NCI-H2227 (cell line): ENCODE measurements around the gene WNK2.

Experiments used
- DNase-seq: peaks from one replicate; lab custom pipeline; 2025; ENCODE audit not compliant: unreplicated experiment; lab: John Stamatoyannopoulos, UW

Gene WNK2

GRCh38 chr9:93198117-93198837 lies 14.3 kb downstream of the WNK2 start:
- no peak for DNase-seq

GRCh38 chr9:93198838-93199625 lies 15.1 kb downstream of the WNK2 start:
- no peak for DNase-seq

- DNase-seq = no peak
These were observed 16.5 kb downstream of the WNK2 start for GRCh38 chr9:93200449-93200742.

- DNase-seq = no peak
These were observed 17.0 kb downstream of the WNK2 start for GRCh38 chr9:93200989-93201334.

- no peak for DNase-seq
These were observed 19.2 kb downstream of the WNK2 start for GRCh38 chr9:93203026-93203717.

- DNase-seq = no peak
These were observed 20.0 kb downstream of the WNK2 start for GRCh38 chr9:93203718-93204469.

GRCh38 chr9:93204470-93205043 lies 20.6 kb downstream of the WNK2 start:
- no peak for DNase-seq

GRCh38 chr9:93205045-93205768 lies 21.3 kb downstream of the WNK2 start:
- DNase-seq = peak; percentile 59

GRCh38 chr9:93205896-93206575 lies 22.1 kb downstream of the WNK2 start:
- no peak for DNase-seq

GRCh38 chr9:93206576-93207155 lies 22.7 kb downstream of the WNK2 start:
- no peak for DNase-seq

GRCh38 chr9:93207326-93207814 lies 23.4 kb downstream of the WNK2 start:
- peak; percentile 71 for DNase-seq

GRCh38 chr9:93207860-93208734 lies 24.2 kb downstream of the WNK2 start:
- DNase-seq = peak; percentile 14

- DNase-seq = no peak
These were observed 25.2 kb downstream of the WNK2 start for GRCh38 chr9:93209097-93209496.

GRCh38 chr9:93209576-93210323 lies 25.8 kb downstream of the WNK2 start:
- no peak for DNase-seq

- no peak for DNase-seq
These were observed 26.5 kb downstream of the WNK2 start for GRCh38 chr9:93210324-93210973.

- DNase-seq = no peak
These were observed 27.2 kb downstream of the WNK2 start for GRCh38 chr9:93210974-93211653.

GRCh38 chr9:93211654-93212001 lies 27.7 kb downstream of the WNK2 start:
- no peak for DNase-seq
